ENCODE data around the gene NOC3L.
"Not testable (repeated sequence)": the region's sequence is repeated elsewhere in the genome, so short reads cannot be mapped to it uniquely, and the experiment has no call there.

Gene NOC3L

GRCh38 chr10:94353336-94353735, 9.4 kb downstream of the NOC3L start:
- no peak overlapping the region for H3K4me3 ChIP-seq (ENCODE audit: low read length)
- H3K79me2 ChIP-seq (ENCODE audit: control insufficient read depth, low read length), result peaks cover 4% of the 10 kb centered on the region
- no peak overlapping the region for H3K27ac ChIP-seq (ENCODE audit: low read depth, low read length)
- no peaks in the 10 kb centered on the region for H3F3A ChIP-seq (ENCODE audit: control insufficient read depth, insufficient read depth)
- H3K4me1 ChIP-seq (ENCODE audit: control insufficient read depth, low read length), result no peaks in the 10 kb centered on the region
- peaks cover 90% of the 10 kb centered on the region for H3K36me3 ChIP-seq (ENCODE audit: control insufficient read depth, low read length)
- H3K27me3 ChIP-seq (ENCODE audit: control insufficient read depth, low read length), result no peaks in the 10 kb centered on the region
- H4K20me1 ChIP-seq (ENCODE audit: control insufficient read depth, insufficient read depth, low read depth, low read length), result no peaks in the 10 kb centered on the region
- H3K4me2 ChIP-seq (ENCODE audit: low read length), result no peak overlapping the region
- H3K9me3 ChIP-seq (ENCODE audit: control insufficient read depth, insufficient read depth, low read length), result no peaks in the 10 kb centered on the region
- no peaks in the 10 kb centered on the region for H3K9me2 ChIP-seq (replicated peaks; ENCODE audit: control insufficient read depth, low read length)
- TF ChIP-seq EZH2phosphoT487 (IDR thresholded peaks at IDR 0.05; ENCODE audit: borderline replicate concordance, low read length) (no peak), CTCF (IDR thresholded peaks at IDR 0.05; ENCODE audit: low read depth, low read length, poor library complexity, severe bottlenecking) (no peak)

GRCh38 chr10:94351089-94351488, 11.7 kb downstream of the NOC3L start:
- H3K4me2 ChIP-seq (ENCODE audit: low read length), result no peak overlapping the region
- no peaks in the 10 kb centered on the region for H4K20me1 ChIP-seq (ENCODE audit: control insufficient read depth, insufficient read depth, low read depth, low read length)
- peaks cover 12% of the 10 kb centered on the region for H3K4me1 ChIP-seq (ENCODE audit: control insufficient read depth, low read length)
- TF ChIP-seq CTCF (IDR thresholded peaks at IDR 0.05; ENCODE audit: low read depth, low read length, poor library complexity, severe bottlenecking) (no peak), EZH2phosphoT487 (IDR thresholded peaks at IDR 0.05; ENCODE audit: borderline replicate concordance, low read length) (no peak)
- H3K9me2 ChIP-seq (replicated peaks; ENCODE audit: control insufficient read depth, low read length), result no peaks in the 10 kb centered on the region
- H3K79me2 ChIP-seq (ENCODE audit: control insufficient read depth, low read length), result peaks cover 6% of the 10 kb centered on the region; the same call in 1 of the 2 replicates
- no peaks in the 10 kb centered on the region for H3F3A ChIP-seq (ENCODE audit: control insufficient read depth, insufficient read depth)
- H3K9me3 ChIP-seq (ENCODE audit: control insufficient read depth, insufficient read depth, low read length), result no peaks in the 10 kb centered on the region
- no peaks in the 10 kb centered on the region for H3K27me3 ChIP-seq (ENCODE audit: control insufficient read depth, low read length)
- peaks cover 85% of the 10 kb centered on the region for H3K36me3 ChIP-seq (ENCODE audit: control insufficient read depth, low read length)
- no peak overlapping the region for H3K27ac ChIP-seq (ENCODE audit: low read depth, low read length)
- H3K4me3 ChIP-seq (ENCODE audit: low read length), result no peak overlapping the region

- Histone ChIP-seq H3K36me3 (ENCODE audit: control insufficient read depth, low read length) (peaks cover 87% of the 10 kb centered on the region), H3K4me1 (ENCODE audit: control insufficient read depth, low read length) (peaks cover 18% of the 10 kb centered on the region)
- not testable (repeated sequence) for H3K27ac ChIP-seq (ENCODE audit: low read depth, low read length); H3K9me2 ChIP-seq (replicated peaks; ENCODE audit: control insufficient read depth, low read length); H3K79me2 ChIP-seq (ENCODE audit: control insufficient read depth, low read length); H3K27me3 ChIP-seq (ENCODE audit: control insufficient read depth, low read length); H3K9me3 ChIP-seq (ENCODE audit: control insufficient read depth, insufficient read depth, low read length); H3F3A ChIP-seq (ENCODE audit: control insufficient read depth, insufficient read depth); H4K20me1 ChIP-seq (ENCODE audit: control insufficient read depth, insufficient read depth, low read depth, low read length); H3K4me2 ChIP-seq (ENCODE audit: low read length); H3K4me3 ChIP-seq (ENCODE audit: low read length)
Observed at GRCh38 chr10:94350500-94350899, 12.2 kb downstream of the NOC3L start.

- Histone ChIP-seq H3K79me2 (ENCODE audit: control insufficient read depth, low read length) (peaks cover 10% of the 10 kb centered on the region), H3K4me2 (ENCODE audit: low read length) (no peak overlapping the region), H3K36me3 (ENCODE audit: control insufficient read depth, low read length) (peaks cover 87% of the 10 kb centered on the region), H3F3A (ENCODE audit: control insufficient read depth, insufficient read depth) (no peaks in the 10 kb centered on the region), H3K9me3 (ENCODE audit: control insufficient read depth, insufficient read depth, low read length) (no peaks in the 10 kb centered on the region), H3K4me1 (ENCODE audit: control insufficient read depth, low read length) (peaks cover 30% of the 10 kb centered on the region), H3K9me2 (replicated peaks; ENCODE audit: control insufficient read depth, low read length) (no peaks in the 10 kb centered on the region), H3K4me3 (ENCODE audit: low read length) (no peak overlapping the region), H4K20me1 (ENCODE audit: control insufficient read depth, insufficient read depth, low read depth, low read length) (no peaks in the 10 kb centered on the region), H3K27ac (ENCODE audit: low read depth, low read length) (no peak overlapping the region), H3K27me3 (ENCODE audit: control insufficient read depth, low read length) (no peaks in the 10 kb centered on the region)
- TF ChIP-seq EZH2phosphoT487 (IDR thresholded peaks at IDR 0.05; ENCODE audit: borderline replicate concordance, low read length), result no peak
- TF ChIP-seq CTCF (IDR thresholded peaks at IDR 0.05; ENCODE audit: low read depth, low read length, poor library complexity, severe bottlenecking), result no peak
Observed at GRCh38 chr10:94349327-94349726, 13.4 kb downstream of the NOC3L start.
